Adrenal gland (tissue), 12 donors: ENCODE measurements around the gene PDE4DIP. TPM values are rescaled to one million over a fixed set of nuclear protein-coding genes. Genes with fewer than 3 reads are reported as not detected.
"Not testable (repeated sequence)": the region's sequence is repeated elsewhere in the genome, so short reads cannot be mapped to it uniquely, and the experiment has no call there.

Experiments
- DNase-seq, 7 donors: peaks; one replicate each; pipeline ENCODE4 v3.0.0-alpha.2; 2019 to 2020
- H3K27ac ChIP-seq, 5 donors: fragments of 200-600 bp; sonication (generic) in 4 of 5; 1 replicate in 3 of 5; 2 replicates in 2 of 5; pipeline versions ENCODE4 v1.5.1 to v1.8.0; 2016 to 2020; ENCODE audit warnings: mild to moderate bottlenecking in 1 of 5
- H3K27me3 ChIP-seq: fragments of 200-600 bp; 2 replicates; pipeline ENCODE4 v1.8.0; 2021
- H3K36me3 ChIP-seq, 2 donors: fragments of 200-600 bp; replicated peaks in 1 of 2; 1 replicate in 1 of 2; 2 replicates in 1 of 2; pipeline versions ENCODE4 v1.5.1 to v1.8.0; 2018 to 2022
- H3K4me1 ChIP-seq, 2 donors: fragments of 200-600 bp; replicated peaks in 1 of 2; 1 replicate in 1 of 2; 2 replicates in 1 of 2; pipeline versions ENCODE4 v1.5.1 to v1.8.0; 2018 to 2021
- H3K4me3 ChIP-seq, 4 donors: fragments of 200-600 bp; sonication (generic) in 3 of 4; one replicate each; pipeline ENCODE4 v1.5.1; 2016 to 2018
- H3K9me3 ChIP-seq, 3 donors: fragments of 200-600 bp; sonication (generic) in 1 of 3; replicated peaks in 1 of 3; 1 replicate in 2 of 3; 2 replicates in 1 of 3; pipeline versions ENCODE4 v1.5.1 to v1.8.0; 2016 to 2021
- WGBS, 4 donors: extraction: QIAGEN DNeasy Blood & Tissue Kit in 2 of 4; methylation state at CpG; one replicate each; pipeline versions ENCODE4 v1.1.5 to v1.1.7; 2013 to 2017; 5-methylcytosine and 5-hydroxymethylcytosine counted together
- intact Hi-C, 2 donors: fragments of 100-400 bp; cut with DNase I; formaldehyde crosslinking; loops; one replicate each; pipeline versions ENCODE4 v1.14.1 to v1.15.0; 2022 to 2023
- polyA plus RNA-seq, 3 donors: library from polyadenylated mRNA; stranded (reverse); fragments of 200-250 nt in 2 of 3; fragments of 350-450 nt in 1 of 3; fragmentation: Illumina TruSeq in 1 of 3; extraction: RNeasy Lipid Tissue Mini Kit (QIAGEN cat#74804) in 1 of 3; gene quantifications; one replicate each; pipeline ENCODE4 v1.2.3, GENCODE V29; 2013 to 2014
- total RNA-seq, 9 donors: library from RNA; depleted of rRNA in 4 of 9; stranded (reverse); fragments of >200 nt in 4 of 9; fragments of 120-200 nt in 1 of 9; fragmentation: NEBNext Ultra II Directional in 1 of 9; extraction: Animal tissue kit (Norgen Biotek cat#: 25700) in 1 of 9; gene quantifications; one replicate each; pipeline versions ENCODE4 v1.1.0 to v1.2.4, GENCODE V29; 2013 to 2023
- donor health status: healthy with polysubstance abuse.
- donor health status: Bipolar disorder and iron deficiency.
- donor health status: DM: yes; HTN: yes; CAD: no.
- donor health status: DM: no; HTN: no; CAD: no.
- donor health status: DM: no; HTN: no; CAD: no.
- donor health status: DM: yes; HTN: yes; CAD: no.

PDE4DIP gene
- total and polyA plus RNA-seq, 12 donors = 6.1 to 31.9 (median 22.2) TPM

DNA sequence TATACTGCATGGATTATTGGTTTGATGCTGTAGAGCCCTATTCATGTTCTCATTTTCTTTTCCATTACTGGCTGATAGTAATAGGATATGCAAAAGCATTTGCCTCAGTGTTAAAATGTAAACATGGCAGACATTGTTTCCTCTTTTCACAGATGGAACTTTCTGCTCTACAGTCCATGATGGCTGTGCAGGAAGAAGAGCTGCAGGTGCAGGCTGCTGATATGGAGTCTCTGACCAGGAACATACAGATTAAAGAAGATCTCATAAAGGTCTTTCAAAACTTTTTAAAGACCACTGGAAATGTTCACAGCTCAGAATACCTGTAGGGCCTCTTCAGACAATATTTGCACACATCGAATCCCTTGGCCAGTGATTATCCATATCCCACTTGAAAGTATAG is 133.6 kb downstream of the PDE4DIP start:
- H3K27ac ChIP-seq, H3K4me3 ChIP-seq, H3K27me3 ChIP-seq, intact Hi-C loops, H3K4me1 ChIP-seq, H3K9me3 ChIP-seq, DNase-seq: not testable (repeated sequence)
- peaks cover 0 to 37% of the 10 kb centered on the region in 2 donors for H3K36me3 ChIP-seq
- 81 to 95% (median 94%) methylated on average over 1 of the region's 1 CpG for WGBS, 4 donors

DNA sequence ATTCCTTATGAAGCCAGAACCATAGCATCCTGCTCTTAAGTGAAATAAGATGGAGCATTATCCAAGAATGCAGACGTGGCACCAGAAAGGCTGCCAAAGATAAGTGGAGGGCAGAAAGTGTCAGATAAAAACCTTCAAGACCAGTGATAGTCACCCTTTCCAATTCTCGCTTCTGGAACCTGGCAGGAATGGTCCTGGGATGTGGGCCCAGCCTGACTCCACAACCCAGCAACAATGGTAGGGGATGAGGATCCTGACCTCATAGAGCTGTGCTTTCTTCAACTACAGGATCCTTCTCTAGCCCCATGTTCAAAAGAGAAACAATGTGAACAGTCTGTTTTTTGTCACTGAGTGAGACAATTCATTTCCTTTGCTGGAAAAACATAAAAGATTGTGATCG is 145.2 kb downstream of the PDE4DIP start:
- H3K4me1 ChIP-seq, H3K27me3 ChIP-seq, intact Hi-C loops, H3K4me3 ChIP-seq, H3K36me3 ChIP-seq, H3K27ac ChIP-seq, H3K9me3 ChIP-seq, DNase-seq: not testable (repeated sequence)
- 70 to 89% (median 76%) methylated on average over 3 of the region's 3 CpGs for WGBS, 4 donors

GRCh38 chr1:148990233-148990788 is 146.1 kb downstream of the PDE4DIP start:
- H3K27ac ChIP-seq, H3K4me1 ChIP-seq, intact Hi-C loops, H3K9me3 ChIP-seq, H3K4me3 ChIP-seq, DNase-seq, H3K36me3 ChIP-seq, H3K27me3 ChIP-seq: not testable (repeated sequence)
- WGBS, 4 donors = 82 to 84% (median 83%) methylated on average over 5 of the region's 7 CpGs

DNA sequence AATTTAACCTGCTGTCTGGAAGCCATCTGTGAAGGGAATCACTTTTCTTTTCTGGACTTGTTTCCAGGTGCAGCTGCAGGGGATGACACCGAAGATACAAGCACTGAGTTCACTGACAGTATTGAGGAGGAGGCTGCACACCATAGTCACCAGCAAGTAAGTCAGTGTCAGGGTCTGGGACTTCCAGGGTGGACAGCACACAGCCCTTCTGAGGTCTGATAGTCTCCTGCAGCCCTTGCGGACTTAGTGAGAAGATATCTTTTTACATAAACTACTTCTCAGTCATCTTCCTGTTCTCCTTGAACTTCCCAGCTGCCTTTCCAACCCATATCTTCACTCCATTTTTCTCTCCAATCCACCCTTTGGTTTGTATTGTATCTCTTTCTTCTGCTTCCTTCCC is 147.6 kb downstream of the PDE4DIP start:
- H3K4me3 ChIP-seq, intact Hi-C loops, H3K27me3 ChIP-seq, H3K36me3 ChIP-seq, H3K4me1 ChIP-seq, H3K27ac ChIP-seq, H3K9me3 ChIP-seq, DNase-seq: not testable (repeated sequence)
- WGBS, 4 donors = 79 to 100% (median 88%) methylated on average over 1 of the region's 2 CpGs

DNA sequence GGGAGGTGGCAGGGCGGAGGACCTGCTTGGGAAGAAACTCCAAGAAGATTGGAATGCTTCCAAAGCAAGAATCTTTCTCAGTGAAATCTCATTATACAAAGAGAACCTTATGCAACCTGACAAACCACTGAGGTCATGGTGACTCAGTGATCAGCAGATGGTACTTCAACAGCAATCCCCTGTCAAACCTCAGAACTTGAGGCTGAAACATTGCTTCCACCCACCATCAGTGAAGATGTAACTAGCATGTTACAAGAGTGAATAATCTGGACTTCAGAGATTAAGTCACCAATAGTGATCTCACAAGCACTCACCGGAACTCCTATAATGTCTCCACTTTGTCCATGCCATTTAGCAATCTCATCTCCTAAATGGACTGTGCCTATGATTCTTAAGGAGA is 148.1 kb downstream of the PDE4DIP start:
- intact Hi-C loops, H3K9me3 ChIP-seq, H3K4me1 ChIP-seq, DNase-seq, H3K4me3 ChIP-seq, H3K36me3 ChIP-seq, H3K27ac ChIP-seq, H3K27me3 ChIP-seq: not testable (repeated sequence)
- WGBS, 4 donors = 88 to 100% (median 94%) methylated on average over 1 of the region's 2 CpGs

GRCh38 chr1:148996449-148997224 is 152.4 kb downstream of the PDE4DIP start:
- H3K9me3 ChIP-seq, intact Hi-C loops, H3K4me1 ChIP-seq, H3K27me3 ChIP-seq, H3K27ac ChIP-seq, H3K4me3 ChIP-seq, H3K36me3 ChIP-seq: not testable (repeated sequence)
- 82 to 95% (median 92%) methylated on average over 4 of the region's 5 CpGs for WGBS, 4 donors
- peak in 6 of 7 donors; percentile 18 to 41 (median 24) for DNase-seq

- H3K4me3 ChIP-seq, H3K9me3 ChIP-seq, H3K27me3 ChIP-seq, H3K36me3 ChIP-seq, DNase-seq, H3K27ac ChIP-seq, H3K4me1 ChIP-seq, intact Hi-C loops: not testable (repeated sequence)
- 65 to 92% (median 78%) methylated on average over 2 to 3 of the region's 6 CpGs for WGBS, 4 donors
Observed at GRCh38 chr1:148997405-148997804, 153.2 kb downstream of the PDE4DIP start.

DNA sequence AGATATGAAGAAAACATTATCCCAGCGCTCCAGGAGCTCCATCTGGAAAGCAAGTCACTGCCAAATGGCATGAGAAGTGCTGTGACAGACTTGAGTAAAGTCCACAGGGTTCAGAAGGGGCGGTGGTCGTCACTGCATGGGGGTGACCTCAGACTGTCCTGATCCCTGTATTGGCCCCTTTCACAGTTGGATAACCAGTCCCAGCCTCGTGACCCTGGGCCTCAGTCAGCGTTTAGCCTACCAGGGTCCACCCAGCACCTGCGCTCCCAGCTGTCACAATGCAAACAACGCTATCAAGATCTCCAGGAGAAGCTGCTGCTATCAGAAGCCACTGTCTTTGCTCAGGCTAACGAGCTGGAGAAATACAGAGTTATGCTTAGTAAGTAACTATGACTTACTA is 158.4 kb downstream of the PDE4DIP start:
- H3K4me1 ChIP-seq, DNase-seq, H3K36me3 ChIP-seq, H3K27me3 ChIP-seq, H3K9me3 ChIP-seq, H3K4me3 ChIP-seq, intact Hi-C loops, H3K27ac ChIP-seq: not testable (repeated sequence)
- WGBS, 4 donors = 81 to 100% methylated on average over 2 of the region's 8 CpGs; no CpG with 5 or more reads in 2 of the 4 donors

DNA sequence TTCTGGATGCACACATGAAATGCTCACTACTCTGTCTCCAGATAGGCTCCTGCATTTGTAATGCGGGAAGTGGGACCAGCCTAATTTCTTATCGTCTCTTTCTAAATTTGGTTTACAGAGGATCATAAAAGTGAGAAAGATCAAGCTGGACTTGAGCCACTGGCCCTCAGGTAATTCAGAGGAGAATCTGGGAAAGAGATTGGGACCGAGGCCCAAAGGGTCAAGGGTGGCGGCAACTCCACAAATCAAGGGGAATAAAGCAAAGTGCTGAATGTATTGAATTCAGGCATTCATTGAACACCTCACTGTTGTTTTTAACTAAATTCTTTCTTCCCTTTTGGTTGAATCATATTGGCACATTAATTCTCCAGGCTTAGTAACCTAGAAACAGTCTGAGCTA is 164.1 kb downstream of the PDE4DIP start:
- WGBS, 4 donors = no CpG with 5 or more reads among the region's 4 CpGs

DNA sequence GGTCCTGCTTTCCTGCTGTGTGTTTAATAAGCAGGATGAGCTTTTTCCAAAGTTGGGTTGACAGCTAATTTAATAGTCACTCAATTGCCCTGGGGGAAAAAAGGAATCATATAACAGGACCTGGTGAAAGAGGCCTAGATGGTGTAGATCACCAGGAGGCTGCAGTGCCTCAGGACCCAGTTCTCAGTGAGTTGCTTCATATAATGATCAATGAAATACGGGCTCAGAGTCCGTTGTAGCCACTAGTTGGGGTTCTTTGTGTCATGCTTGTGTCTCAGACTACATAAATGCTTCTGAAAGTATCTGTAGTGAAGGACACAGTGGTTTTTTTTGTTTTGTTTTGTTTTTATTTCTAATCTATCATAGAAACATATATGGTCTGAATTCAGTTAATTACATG is 164.5 kb downstream of the PDE4DIP start:
- H3K27me3 ChIP-seq, H3K4me3 ChIP-seq, H3K9me3 ChIP-seq, intact Hi-C loops, DNase-seq, H3K27ac ChIP-seq, H3K4me1 ChIP-seq, H3K36me3 ChIP-seq: not testable (repeated sequence)
- WGBS, 4 donors = 87 to 100% (median 94%) methylated on average over 2 of the region's 2 CpGs; no CpG with 5 or more reads in 1 of the 4 donors

More for the DNA sequence above, 164.1 kb downstream of the PDE4DIP start:
- H3K4me3 ChIP-seq, H3K27ac ChIP-seq, H3K27me3 ChIP-seq, intact Hi-C loops, H3K9me3 ChIP-seq, DNase-seq, H3K4me1 ChIP-seq, H3K36me3 ChIP-seq: not testable (repeated sequence)

DNA sequence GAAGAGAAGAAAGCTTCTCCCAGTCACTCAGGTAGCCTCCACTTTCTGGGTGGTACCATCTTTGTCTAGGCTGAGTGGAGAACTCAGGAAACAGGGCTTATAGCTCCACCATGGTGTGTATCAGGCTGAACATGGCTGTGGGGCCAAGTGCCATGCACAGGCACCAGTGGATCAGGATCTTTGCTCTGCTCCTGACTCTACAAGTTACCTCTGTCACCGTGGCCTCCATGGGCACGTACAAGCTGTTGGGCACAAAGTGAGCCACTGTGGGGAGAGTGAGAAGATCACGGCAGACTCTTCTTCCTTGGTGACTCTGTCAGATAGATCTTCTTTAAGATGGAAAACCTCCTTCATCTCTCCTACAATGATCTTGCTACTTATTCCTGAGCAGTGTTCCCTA is 165.5 kb downstream of the PDE4DIP start:
- H3K27ac ChIP-seq, intact Hi-C loops, DNase-seq, H3K9me3 ChIP-seq, H3K4me3 ChIP-seq, H3K36me3 ChIP-seq, H3K4me1 ChIP-seq, H3K27me3 ChIP-seq: not testable (repeated sequence)
- WGBS, 4 donors = 91 to 96% (median 94%) methylated on average over 3 of the region's 3 CpGs
